GM18519 (cell line): ENCODE results near the gene AGPAT2.

Source experiments
- ATAC-seq: cut with Tn5 transposase; IDR thresholded peaks from one replicate; pipeline ENCODE4 v1.9.1; 2021; ENCODE audit warnings: mild to moderate bottlenecking, moderate library complexity; ENCODE audit not compliant: unreplicated experiment, low FRiP score

AGPAT2 gene

DNA sequence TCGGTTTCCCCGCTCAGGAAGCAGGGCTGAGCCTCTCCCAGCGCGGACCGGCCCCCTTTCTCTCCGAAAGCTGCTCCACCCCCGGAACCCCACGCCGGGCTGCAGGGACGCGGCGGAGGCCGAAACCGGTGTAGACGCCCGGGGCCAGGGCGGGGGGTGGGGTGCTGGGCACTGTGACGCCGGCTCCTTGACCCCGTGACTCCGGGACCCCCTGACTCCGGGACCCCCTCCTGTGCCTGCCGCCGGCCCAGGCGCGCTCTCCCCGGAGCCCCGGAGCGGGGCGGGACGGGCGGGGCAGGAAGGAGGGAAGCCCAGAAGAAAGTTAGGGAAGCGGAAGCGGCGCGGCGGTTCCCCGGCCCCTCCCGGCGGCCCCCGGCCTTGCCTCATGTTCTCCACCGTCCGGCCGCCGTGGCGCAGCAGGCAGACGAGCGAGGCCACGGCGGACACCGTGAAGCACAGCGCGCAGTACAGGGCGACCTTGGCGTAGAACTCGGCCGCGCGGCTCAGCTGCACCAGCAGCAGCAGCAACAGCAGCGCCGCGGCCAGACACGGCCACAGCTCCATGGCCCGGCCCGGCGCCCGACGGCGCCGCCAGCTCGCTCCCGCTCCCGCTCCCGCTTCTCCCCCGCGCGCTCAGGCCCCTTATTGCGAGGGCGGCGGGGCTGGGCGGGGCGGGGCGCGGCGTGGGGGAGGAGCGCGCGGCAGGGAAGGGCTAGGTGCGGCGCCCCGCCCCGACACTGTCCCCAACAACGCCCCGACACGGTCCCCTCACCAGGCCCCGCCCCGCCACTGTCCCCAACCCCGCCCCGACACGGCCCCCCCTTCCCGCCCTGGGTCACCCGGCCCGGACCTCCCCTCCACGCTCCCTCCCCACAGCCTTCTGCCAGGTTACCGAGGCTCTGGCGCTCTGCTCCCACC lies at the start of gene AGPAT2:
TSS of gene AGPAT2 (minus strand) at position 664 of the 918 bp plus-strand sequence. CDS start at position 564, 100 bp downstream.
- no peak for ATAC-seq

- ATAC-seq, result no peak
These were observed 48.7 kb upstream of the AGPAT2 start for GRCh38 chr9:136735812-136736480.

DNA sequence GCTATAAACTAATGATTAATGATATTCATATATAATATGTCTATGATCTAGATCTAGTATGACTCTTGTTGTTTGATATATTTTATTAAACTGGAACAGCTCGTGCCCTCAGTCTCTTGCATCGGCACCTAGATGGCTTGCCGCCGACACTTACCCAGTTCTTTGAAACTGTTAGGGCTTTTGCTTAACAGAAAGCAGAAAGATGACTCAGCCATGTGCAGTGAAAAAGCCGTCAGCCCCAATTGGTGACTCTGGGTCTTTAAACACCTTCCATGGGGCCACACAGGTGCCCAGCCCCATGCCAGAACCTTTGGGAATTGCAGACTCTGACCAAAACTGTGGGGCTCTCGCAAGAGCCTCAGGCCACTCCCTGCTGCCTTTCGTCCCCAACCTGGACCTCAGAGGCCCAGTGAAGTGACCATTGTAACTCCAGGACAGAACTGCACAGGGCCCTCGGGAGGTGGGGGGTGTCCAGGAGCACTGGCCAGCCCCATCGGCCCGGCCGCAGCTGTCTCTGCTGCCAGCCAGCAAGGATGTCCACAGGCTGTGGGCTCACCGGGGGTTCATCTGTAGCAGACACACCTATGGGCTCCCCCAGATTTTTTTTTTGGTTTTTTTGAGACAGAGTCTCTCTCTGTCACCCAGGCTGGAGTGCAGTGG lies 47.7 kb upstream of the AGPAT2 start:
- no peak for ATAC-seq

DNA sequence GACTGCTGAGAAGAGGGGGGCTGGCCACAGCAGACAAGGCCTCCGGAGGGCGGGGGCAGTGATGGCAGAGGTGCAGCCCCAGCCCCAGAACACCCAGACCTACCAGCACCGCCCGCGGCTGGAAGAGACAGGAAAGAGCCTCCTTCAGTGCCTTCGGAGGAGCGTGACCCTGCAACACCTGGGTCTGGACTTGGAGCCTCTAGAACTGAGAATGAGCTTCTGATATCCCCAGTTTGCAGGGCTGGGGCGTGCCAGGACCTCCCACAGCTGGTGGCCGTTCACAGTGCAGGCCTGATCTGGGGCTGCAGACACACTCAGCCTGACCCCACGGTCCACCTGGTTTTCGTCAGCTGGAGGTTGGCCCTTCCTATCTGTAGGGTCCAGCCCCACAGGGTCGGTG lies 46.4 kb upstream of the AGPAT2 start:
- no peak for ATAC-seq

DNA sequence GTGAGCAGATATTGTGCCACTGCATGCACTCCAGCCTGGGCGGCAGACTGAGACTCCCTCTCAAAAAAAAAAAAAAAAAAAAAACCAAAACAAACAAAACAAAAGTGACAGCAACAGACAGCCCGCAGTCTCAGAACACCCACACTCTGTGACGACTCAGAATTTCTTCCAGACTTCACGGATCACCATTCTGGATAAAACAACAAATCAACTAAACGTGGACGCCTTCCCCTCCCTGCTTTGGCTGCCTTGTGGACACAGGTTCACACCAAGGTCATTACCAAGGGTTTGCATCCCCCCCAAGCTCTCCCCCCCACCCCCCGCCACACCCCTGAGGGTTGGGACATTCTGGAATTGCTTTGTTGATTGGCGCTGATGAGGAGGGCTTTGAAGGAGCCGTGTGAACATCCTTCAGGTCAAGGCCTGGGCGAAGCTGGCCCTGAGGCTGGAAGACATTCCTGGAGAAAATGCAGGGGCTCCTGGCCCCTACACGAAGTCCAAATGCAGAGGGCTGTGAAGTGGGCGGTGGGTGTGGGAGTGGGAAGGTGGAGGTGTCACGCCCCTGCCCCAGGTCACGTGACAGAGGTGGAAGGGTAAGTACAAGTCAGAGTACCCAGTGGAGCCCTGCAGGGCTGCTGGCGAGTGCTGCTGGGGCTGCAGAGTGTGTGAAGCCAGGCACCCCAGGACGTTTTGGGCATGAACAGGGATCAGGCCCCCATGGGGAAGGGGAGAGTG lies 45.4 kb upstream of the AGPAT2 start:
- no peak for ATAC-seq

- no peak for ATAC-seq
These were observed 42.7 kb upstream of the AGPAT2 start for GRCh38 chr9:136729926-136730325.

DNA sequence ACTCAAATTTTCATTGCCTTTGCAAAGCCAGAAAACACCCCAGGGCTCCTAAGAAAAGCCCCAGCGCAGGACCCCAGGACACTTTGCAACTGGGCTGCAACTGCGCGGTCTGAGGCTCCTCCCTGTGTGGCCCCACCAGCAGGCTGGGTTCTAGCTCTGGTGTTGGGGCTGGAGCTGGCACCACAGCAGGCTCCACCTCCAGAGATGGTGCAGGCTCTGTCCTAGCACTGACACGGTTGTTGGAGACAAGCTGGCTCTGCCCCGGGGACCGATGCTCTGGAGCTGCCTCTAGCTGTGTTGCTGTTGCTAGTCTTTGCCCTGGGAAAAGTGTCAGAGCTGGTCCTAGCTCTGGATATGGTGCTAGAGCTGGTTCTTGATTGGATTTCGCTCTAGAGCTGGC lies 41.9 kb upstream of the AGPAT2 start:
- no peak for ATAC-seq

- ATAC-seq, result no peak
These were observed 41.4 kb upstream of the AGPAT2 start for GRCh38 chr9:136728548-136729123.

DNA sequence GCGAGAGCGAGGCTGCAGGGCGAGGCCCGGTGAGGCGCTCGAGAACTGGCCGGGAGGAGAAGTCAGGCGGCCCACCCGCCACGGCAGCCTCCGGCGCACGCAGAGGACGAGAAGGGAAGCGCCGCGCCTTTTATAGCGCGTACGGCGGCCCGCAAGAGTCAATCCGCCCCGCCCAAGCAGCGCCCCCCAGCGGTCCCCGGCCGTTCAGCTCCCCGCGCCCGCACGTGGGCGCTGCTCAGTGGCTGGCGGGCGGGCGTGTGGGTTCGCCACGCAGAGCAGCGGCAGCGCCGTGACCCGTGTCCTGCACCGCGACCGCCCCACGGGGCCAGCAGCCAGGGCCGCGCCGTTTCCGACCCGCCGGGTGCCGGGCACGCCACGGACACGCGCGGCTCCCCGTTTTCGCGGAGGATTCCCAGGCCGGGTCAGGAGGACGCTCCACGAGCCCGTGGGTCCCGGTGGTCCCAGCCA lies 40.9 kb upstream of the AGPAT2 start:
- no peak for ATAC-seq

GRCh38 chr9:136726631-136727191 lies 39.5 kb upstream of the AGPAT2 start:
- no peak for ATAC-seq

- ATAC-seq, result no peak
These were observed 38.9 kb upstream of the AGPAT2 start for GRCh38 chr9:136726118-136726517.

GRCh38 chr9:136725612-136726011 lies 38.4 kb upstream of the AGPAT2 start:
- no peak for ATAC-seq

GRCh38 chr9:136724772-136725171 lies 37.5 kb upstream of the AGPAT2 start:
- no peak for ATAC-seq

DNA sequence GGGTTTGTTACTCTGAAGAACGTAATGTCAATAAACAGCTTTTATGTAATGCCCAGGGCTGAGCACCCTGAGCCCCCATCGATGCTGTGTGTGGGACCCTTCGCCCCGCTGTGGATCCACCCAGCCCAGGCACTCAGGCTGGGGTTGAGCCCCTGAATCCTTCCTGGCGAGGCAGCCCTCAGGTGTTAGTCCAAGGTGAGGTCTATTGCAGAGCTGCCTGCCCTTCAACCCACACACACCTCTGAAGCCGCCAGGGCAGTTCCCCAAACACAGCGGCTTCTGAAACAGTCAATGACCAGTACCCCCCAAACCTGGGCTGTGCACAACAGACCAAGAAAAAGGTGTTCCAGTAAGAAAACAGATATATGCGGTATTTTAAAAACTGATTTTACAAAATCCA lies 36.7 kb upstream of the AGPAT2 start:
- ATAC-seq, result no peak

GRCh38 chr9:136723362-136723976 lies 36.2 kb upstream of the AGPAT2 start:
- no peak for ATAC-seq

GRCh38 chr9:136722969-136723356 lies 35.7 kb upstream of the AGPAT2 start:
- no peak for ATAC-seq

- ATAC-seq, result no peak
These were observed 35.1 kb upstream of the AGPAT2 start for GRCh38 chr9:136722093-136722968.

DNA sequence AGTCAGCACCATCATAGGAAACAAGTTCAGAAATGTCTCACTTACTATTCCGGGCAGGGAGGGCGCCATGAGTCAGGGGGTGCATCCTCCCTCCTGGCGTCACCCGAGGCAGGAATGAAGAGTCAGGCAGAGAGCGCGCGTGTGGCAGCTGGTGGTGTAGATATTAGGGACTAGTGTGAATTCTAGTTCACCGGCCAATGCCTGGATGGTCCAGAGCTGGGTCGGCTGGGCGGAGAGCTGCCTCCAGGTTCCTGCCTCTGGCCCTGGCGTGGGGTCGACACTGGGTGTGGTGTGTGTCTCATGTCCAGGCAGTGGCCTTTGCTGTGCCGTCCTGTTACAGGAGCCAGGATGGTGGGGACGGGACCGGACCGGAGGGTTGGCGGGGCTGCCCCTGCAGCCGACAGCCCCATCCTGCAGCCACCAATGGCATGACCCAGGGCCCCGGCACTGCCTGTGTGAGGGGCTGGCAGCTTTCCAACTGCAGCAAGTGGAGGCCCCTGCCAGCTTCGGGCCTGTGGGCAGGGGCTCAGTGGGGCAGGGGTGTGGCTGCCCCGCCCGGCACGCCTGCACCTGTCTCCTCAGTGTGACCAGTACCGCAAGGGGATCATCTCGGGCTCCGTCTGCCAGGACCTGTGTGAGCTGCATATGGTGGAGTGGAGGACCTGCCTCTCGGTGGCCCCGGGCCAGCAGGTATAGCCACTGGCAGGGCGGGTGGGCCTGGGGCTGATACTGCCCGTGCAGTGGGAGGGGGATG lies 34.3 kb upstream of the AGPAT2 start:
- no peak for ATAC-seq
